ENCODE measurements around the gene EPGN.

Gene EPGN

DNA sequence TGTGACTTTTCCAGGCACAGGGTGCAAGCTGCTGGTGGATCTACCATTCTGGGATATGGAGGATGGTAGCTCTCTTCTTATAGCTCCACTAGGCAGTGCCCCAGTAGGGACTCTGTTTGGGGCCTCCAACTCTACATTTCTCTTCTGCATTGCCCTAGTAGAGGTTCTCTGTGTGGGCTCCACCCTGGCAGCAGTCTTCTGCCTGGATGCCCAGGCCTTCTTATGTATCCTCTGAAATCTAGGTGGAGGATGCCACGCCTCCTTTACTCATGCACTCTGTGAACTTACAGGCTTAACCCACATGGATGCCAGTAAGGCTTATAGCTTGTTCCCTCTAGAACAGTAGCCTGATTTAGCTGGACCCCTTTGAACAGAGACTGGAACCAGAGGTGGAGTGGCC, 35.8 kb downstream of the EPGN start:
- no peak for DNase-seq

DNA sequence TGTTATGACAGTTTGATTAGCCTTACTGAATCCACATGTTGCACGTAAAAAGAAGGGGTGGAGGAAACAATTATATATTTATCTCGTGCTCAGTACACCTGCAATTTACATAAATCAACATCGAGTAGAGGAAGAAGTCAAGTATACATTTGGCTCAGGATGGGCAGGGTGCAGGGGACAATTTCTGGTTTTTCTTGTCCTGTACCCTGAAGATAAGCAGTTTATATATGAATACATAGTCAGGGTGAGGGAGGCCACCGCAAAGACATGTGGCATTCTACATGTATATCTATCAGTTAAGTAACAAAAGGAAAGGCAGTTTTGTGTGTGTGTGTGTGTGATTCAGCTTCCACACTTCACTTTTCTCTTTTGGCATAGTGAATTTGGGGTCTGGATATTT, 45.6 kb downstream of the EPGN start:
- no peak for DNase-seq

DNA sequence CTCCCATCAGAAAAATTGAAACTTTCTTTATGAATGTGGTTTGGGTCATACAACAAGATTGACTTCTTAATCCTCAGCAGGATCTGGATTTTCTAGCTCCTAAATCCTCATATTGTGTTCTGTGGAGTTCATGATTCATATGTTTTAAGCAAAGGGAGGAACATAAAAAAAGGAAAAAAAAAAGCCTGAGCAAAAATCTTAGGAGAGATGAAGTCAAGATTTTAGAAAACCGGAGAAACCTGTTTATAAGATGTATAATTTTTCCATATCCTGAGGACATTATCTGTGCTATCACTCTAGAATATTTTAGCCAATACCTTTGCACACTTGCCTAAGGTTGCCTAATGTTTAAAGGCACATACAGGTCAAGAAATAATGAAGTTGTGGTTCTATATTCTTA, 49.7 kb downstream of the EPGN start:
- no peak for DNase-seq

DNA sequence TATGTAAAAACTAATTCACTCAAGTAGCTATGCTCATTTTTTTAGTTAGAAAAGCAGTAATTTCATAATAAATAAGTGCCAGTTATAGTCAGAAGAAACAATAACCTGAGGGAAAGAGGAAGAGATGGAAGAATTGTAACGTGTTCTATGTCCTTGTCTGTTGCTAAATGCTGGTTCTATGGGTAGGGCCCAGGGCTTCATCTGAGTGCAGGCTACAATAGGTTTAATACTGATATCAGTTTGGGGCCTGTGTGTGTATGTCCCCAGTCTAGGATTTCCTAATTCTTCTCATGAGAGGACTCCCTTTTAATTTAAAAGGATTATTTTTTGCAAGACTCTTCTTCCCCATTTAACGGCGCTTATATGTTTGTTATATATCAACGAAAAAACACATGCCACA, 53.4 kb downstream of the EPGN start:
- no peak for DNase-seq

DNA sequence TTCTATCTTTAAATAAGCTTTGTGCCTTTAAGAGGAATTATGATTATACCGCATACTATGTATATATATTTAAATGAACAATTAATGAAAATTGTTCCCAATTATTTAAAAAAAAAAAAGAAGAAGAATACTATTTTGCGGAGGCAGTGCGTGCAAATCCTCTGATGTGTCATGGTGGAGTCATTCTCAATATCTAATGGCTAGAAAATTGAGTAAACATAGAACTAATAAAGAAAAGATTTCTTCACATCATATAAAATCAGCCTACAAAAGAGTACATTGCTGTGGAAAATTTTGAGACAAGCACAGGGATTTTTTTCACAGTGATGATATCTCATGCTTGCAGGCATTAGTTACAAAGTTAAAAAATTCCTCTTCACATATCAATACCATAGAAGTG, 54.1 kb downstream of the EPGN start:
- DNase-seq = no peak

DNA sequence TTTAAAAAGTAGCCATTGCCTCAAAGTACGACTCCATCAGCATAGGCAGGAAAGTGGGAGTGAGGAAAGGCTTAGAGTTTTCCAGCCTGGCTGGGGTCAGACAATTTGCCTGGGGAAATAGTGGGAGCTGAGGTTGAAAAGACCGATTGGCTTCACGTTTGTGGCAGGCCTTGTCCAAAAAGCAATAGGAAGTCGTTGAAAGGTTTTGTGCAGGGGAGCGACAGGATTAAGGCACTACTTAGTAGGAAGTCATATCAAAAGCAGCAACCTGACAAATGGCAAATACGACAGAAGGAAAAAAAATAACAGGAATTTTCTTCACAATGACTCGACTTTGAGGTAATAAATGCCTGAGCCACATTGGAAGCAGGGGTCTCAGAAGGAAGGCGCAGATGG, 56.0 kb downstream of the EPGN start:
- no peak for DNase-seq

DNA sequence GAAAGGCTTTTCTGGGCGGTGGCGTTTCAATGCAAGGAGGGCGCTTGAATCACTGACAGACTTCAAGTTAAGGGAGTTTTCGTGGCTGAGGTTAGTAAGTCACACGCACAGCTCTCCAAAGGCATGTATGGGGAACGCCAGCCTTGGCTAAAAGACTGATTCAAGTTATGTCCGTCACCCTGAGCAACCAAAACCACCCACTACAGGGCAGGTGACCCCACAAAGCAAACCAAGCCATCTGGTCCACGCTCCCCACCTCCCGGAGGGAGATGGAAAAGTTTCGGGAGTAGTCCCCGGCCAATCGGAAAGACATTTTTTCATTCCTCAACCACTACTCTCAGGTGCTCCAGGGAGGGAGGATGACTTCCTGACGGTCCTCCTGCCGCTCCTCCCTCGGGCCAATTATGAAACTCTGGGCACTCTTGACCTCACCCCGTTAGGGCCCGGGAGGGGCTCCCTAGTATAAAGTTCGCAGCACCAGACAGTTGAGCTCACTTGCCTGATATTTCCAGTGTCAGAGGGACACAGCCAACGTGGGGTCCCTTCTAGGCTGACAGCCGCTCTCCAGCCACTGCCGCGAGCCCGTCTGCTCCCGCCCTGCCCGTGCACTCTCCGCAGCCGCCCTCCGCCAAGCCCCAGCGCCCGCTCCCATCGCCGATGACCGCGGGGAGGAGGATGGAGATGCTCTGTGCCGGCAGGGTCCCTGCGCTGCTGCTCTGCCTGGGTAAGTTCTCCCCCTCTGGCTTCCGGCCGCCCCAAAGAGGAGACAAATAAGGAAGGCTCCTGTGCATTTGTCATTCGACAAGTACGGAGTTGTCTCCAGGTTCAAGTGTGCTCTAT, 56.6 kb downstream of the EPGN start, which contains the start of gene EREG:
Gene EREG, plus strand, starts transcription at position 494 of the 840 bp plus-strand sequence. Its CDS starts 164 bp downstream, at position 658.
- no peak for DNase-seq

DNA sequence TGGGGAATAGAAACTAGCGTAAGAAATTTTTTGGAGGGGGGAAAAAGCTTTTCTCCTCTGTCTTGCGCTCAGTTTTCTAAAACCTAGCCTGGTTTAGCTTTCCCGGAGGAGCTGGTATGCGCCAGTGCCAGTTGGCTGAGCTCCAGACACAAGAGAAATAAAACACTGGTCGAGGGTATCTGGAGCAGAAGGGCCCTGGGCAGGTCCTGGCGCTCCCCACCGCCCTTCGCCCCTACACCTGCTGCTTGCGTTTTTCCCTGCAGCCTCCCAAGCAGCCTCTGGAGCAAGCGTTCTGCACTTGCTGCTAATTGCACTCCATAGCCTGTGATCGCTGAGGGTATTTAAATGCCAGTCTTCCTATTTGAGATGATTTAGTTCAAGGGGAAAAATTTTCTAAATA, 57.5 kb downstream of the EPGN start:
- no peak for DNase-seq

Measured in effector CD4-positive, alpha-beta T cell (primary cell).